ENCODE results near the gene CISTR. TPM values are rescaled to one million over a fixed set of nuclear protein-coding genes. Genes with fewer than 3 reads are reported as not detected.

Gene CISTR
- total RNA-seq, 2 donors from 2014 or later: not detected

GRCh38 chr12:53727310-53728041 lies 24.3 kb downstream of the CISTR start, which contains the start of gene CALCOCO1:
Gene CALCOCO1 (minus strand): TSS chr12:53727452. CDS start chr12:53725242, 2,210 bp downstream.
- H3K9me3 ChIP-seq (ENCODE audit: control insufficient read depth, low read length): no peaks in the 10 kb centered on the region
- H3K36me3 Mint-ChIP-seq (ENCODE audit: low read depth): peaks cover 6% of the 10 kb centered on the region
- WGBS, 2 experiments (ENCODE audit: insufficient coverage in 1 of 2, insufficient read length in 1 of 2): 0% methylated on average over 22 to 37 of the region's 38 CpGs

DNA sequence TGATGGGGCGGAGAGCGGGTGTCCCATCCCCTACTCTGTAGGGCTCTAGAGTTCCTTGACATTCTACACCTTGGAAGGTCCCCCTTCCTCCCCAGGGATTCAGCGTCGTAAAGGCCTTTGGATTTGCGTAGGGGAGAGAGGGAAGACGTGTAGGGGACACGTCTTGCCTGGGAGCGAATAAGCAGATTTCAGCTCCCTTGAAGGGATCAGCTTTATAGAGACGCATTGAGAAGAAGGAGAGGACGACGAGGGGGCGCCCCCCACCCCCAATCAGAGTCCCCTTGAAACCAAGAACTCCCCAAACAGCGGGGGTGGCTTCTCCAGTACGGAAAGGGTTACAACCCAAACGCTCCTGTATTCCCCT lies 24.9 kb downstream of the CISTR start:
- WGBS, 2 experiments (ENCODE audit: insufficient coverage in 1 of 2, insufficient read length in 1 of 2): 6% methylated on average over 14 of the region's 15 CpGs; no CpG with 5 or more reads in 1 of the 2 experiments
- H3K27ac Mint-ChIP-seq: peak overlapping the region; percentile 96

More at GRCh38 chr12:53727310-53728041, 24.3 kb downstream of the CISTR start, which contains the start of gene CALCOCO1:
- no peaks in the 10 kb centered on the region for H3K36me3 ChIP-seq (ENCODE audit: control insufficient read depth, insufficient read depth, low read length)
- H3K4me3 ChIP-seq (ENCODE audit: low read length): peak within 1 kb of the TSS; percentile 92
- DNase-seq: peak; percentile 100
- H3K9ac ChIP-seq (ENCODE audit: extremely low read depth, low read length, poor library complexity, severe bottlenecking): peak within 1 kb of the TSS; percentile 58
- no peak within 1 kb of the TSS for H3K27ac ChIP-seq (ENCODE audit: low read depth, low read length)
- Mint-ChIP-seq H3K27ac (peak within 1 kb of the TSS; percentile 96), H3K4me1 (peaks cover 17% of the 10 kb centered on the region), H3K4me3 (peak within 1 kb of the TSS; percentile 94), H3K9me3 (no peaks in the 10 kb centered on the region), H3K27me3 (ENCODE audit: insufficient read depth) (peaks cover 9% of the 10 kb centered on the region)
- TF ChIP-seq, protein P1, sequence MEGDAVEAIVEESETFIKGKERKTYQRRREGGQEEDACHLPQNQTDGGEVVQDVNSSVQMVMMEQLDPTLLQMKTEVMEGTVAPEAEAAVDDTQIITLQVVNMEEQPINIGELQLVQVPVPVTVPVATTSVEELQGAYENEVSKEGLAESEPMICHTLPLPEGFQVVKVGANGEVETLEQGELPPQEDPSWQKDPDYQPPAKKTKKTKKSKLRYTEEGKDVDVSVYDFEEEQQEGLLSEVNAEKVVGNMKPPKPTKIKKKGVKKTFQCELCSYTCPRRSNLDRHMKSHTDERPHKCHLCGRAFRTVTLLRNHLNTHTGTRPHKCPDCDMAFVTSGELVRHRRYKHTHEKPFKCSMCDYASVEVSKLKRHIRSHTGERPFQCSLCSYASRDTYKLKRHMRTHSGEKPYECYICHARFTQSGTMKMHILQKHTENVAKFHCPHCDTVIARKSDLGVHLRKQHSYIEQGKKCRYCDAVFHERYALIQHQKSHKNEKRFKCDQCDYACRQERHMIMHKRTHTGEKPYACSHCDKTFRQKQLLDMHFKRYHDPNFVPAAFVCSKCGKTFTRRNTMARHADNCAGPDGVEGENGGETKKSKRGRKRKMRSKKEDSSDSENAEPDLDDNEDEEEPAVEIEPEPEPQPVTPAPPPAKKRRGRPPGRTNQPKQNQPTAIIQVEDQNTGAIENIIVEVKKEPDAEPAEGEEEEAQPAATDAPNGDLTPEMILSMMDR (conservative IDR thresholded peaks at IDR 0.05): no peak
- H3K4me1 ChIP-seq (ENCODE audit: control insufficient read depth, insufficient read depth, low read length): peaks cover 2% of the 10 kb centered on the region
- peaks cover 9% of the 10 kb centered on the region for H3K27me3 ChIP-seq (ENCODE audit: control insufficient read depth, insufficient read depth, low read length, poor library complexity, severe bottlenecking)

DNA sequence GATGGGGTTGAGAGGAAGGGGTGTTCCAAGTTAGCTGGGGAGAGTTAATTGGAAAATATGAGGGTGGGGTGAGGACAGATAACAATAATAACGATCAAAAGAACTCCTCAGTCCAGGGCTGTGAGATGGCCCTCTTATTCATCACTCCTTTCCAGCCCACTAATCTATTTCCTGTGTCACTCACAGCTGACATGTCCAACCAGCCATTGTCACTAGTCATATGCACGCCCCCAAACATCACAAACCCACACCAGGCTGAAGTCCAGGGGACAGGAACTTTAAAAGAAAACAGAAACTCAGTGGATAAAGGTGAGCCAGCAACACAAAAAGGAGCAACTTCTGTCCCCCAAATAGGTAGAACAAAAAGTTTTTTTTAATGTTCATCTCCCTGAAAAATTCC lies 25.4 kb downstream of the CISTR start:
- no peak for DNase-seq
- Histone ChIP-seq H3K36me3 (ENCODE audit: control insufficient read depth, insufficient read depth, low read length) (no peaks in the 10 kb centered on the region), H3K9ac (ENCODE audit: extremely low read depth, low read length, poor library complexity, severe bottlenecking) (peak overlapping the region; percentile 58), H3K4me1 (ENCODE audit: control insufficient read depth, insufficient read depth, low read length) (peaks cover 2% of the 10 kb centered on the region), H3K9me3 (ENCODE audit: control insufficient read depth, low read length) (no peaks in the 10 kb centered on the region), H3K4me3 (ENCODE audit: low read length) (peak overlapping the region; percentile 92), H3K27ac (ENCODE audit: low read depth, low read length) (no peak overlapping the region), H3K27me3 (ENCODE audit: control insufficient read depth, insufficient read depth, low read length, poor library complexity, severe bottlenecking) (peaks cover 4% of the 10 kb centered on the region)
- Mint-ChIP-seq H3K27ac (no peak overlapping the region), H3K9me3 (no peaks in the 10 kb centered on the region), H3K4me1 (peaks cover 17% of the 10 kb centered on the region), H3K36me3 (ENCODE audit: low read depth) (peaks cover 10% of the 10 kb centered on the region), H3K4me3 (peak overlapping the region; percentile 94), H3K27me3 (ENCODE audit: insufficient read depth) (peaks cover 6% of the 10 kb centered on the region)
- 59% methylated on average over 2 of the region's 2 CpGs; no CpG with 5 or more reads in 1 of the 2 experiments for WGBS, 2 experiments (ENCODE audit: insufficient coverage in 1 of 2, insufficient read length in 1 of 2)
- TF ChIP-seq, protein P1 (conservative IDR thresholded peaks at IDR 0.05): no peak

More for the DNA sequence above, 24.9 kb downstream of the CISTR start:
- TF ChIP-seq, protein P1 (conservative IDR thresholded peaks at IDR 0.05): no peak
- Mint-ChIP-seq H3K36me3 (ENCODE audit: low read depth) (peaks cover 6% of the 10 kb centered on the region), H3K27me3 (ENCODE audit: insufficient read depth) (peaks cover 9% of the 10 kb centered on the region), H3K9me3 (no peaks in the 10 kb centered on the region), H3K4me3 (peak overlapping the region; percentile 94), H3K4me1 (peaks cover 17% of the 10 kb centered on the region)
- Histone ChIP-seq H3K4me1 (ENCODE audit: control insufficient read depth, insufficient read depth, low read length) (peaks cover 2% of the 10 kb centered on the region), H3K36me3 (ENCODE audit: control insufficient read depth, insufficient read depth, low read length) (no peaks in the 10 kb centered on the region), H3K9me3 (ENCODE audit: control insufficient read depth, low read length) (no peaks in the 10 kb centered on the region), H3K27ac (ENCODE audit: low read depth, low read length) (no peak overlapping the region), H3K4me3 (ENCODE audit: low read length) (peak overlapping the region; percentile 92), H3K27me3 (ENCODE audit: control insufficient read depth, insufficient read depth, low read length, poor library complexity, severe bottlenecking) (peaks cover 9% of the 10 kb centered on the region), H3K9ac (ENCODE audit: extremely low read depth, low read length, poor library complexity, severe bottlenecking) (peak overlapping the region; percentile 58)
- peak; percentile 69 for DNase-seq
